Mesenchymal stem cell (in vitro differentiated cells and primary cell): ENCODE measurements around the gene NFAT5.

Experiments used
- DNase-seq: peaks from one replicate; pipeline ENCODE4 v3.0.0-alpha.2; 2013
- H2AFZ ChIP-seq: one replicate; pipeline ENCODE4 v1.6.1; 2013; ENCODE audit warnings: low read depth, mild to moderate bottlenecking, control low read depth, inconsistent platforms, low read length, moderate library complexity
- H2AK5ac ChIP-seq: 2 replicates; pipeline ENCODE4 v1.6.1; 2013; ENCODE audit warnings: low read length, moderate library complexity, mild to moderate bottlenecking, inconsistent platforms; ENCODE audit not compliant: severe bottlenecking
- H2BK120ac ChIP-seq: one replicate; pipeline ENCODE4 v1.6.1; 2013; ENCODE audit warnings: low read depth, mild to moderate bottlenecking, inconsistent platforms, low read length, moderate library complexity
- H2BK12ac ChIP-seq, 2 experiments: one replicate each; pipeline ENCODE4 v1.6.1; 2013; ENCODE audit warnings: inconsistent platforms in 2 of 2, low read length in 2 of 2, mild to moderate bottlenecking in 2 of 2, moderate library complexity in 2 of 2, control low read depth in 1 of 2
- H2BK15ac ChIP-seq: one replicate; pipeline ENCODE4 v1.6.1; 2013; ENCODE audit warnings: mild to moderate bottlenecking, low read depth, inconsistent platforms; ENCODE audit not compliant: poor library complexity, severe bottlenecking
- H2BK5ac ChIP-seq: 2 replicates; pipeline ENCODE4 v1.6.1; 2013; ENCODE audit warnings: low read depth, mild to moderate bottlenecking, low read length, control low read depth, inconsistent platforms; ENCODE audit not compliant: poor library complexity, severe bottlenecking
- H3K14ac ChIP-seq, 2 experiments: one replicate each; pipeline ENCODE4 v1.6.1; 2013; ENCODE audit warnings: inconsistent platforms in 2 of 2, low read length in 2 of 2, control low read depth in 1 of 2, mild to moderate bottlenecking in 1 of 2, moderate library complexity in 1 of 2
- H3K18ac ChIP-seq, 2 experiments: one replicate each; pipeline ENCODE4 v1.6.1; 2013; ENCODE audit warnings: inconsistent platforms in 2 of 2, low read length in 2 of 2, control low read depth in 1 of 2, low read depth in 1 of 2, mild to moderate bottlenecking in 1 of 2
- H3K23ac ChIP-seq, 2 experiments: one replicate each; pipeline ENCODE4 v1.6.1; 2013; ENCODE audit warnings: inconsistent platforms in 2 of 2, low read length in 2 of 2, mild to moderate bottlenecking in 2 of 2, moderate library complexity in 2 of 2, control low read depth in 1 of 2
- H3K27ac ChIP-seq: 2 replicates; pipeline ENCODE4 v1.5.1; 2013; ENCODE audit warnings: mild to moderate bottlenecking, moderate library complexity, low read length, control low read depth, inconsistent platforms; ENCODE audit not compliant: poor library complexity, severe bottlenecking
- H3K27me3 ChIP-seq, 2 experiments: 2 replicates each; pipeline versions ENCODE4 v1.6.1 to v1.7.0; 2013; ENCODE audit warnings: low read length in 2 of 2, mild to moderate bottlenecking in 2 of 2, moderate library complexity in 2 of 2, control low read depth in 1 of 2, inconsistent platforms in 1 of 2; ENCODE audit not compliant: control insufficient read depth in 1 of 2, insufficient read depth in 1 of 2
- H3K36me3 ChIP-seq, 2 experiments: 2 replicates each; pipeline versions ENCODE4 v1.6.1 to v1.7.0; 2013; ENCODE audit warnings: low read length in 2 of 2, control low read depth in 1 of 2, inconsistent platforms in 1 of 2, low read depth in 1 of 2, mild to moderate bottlenecking in 1 of 2; ENCODE audit not compliant: insufficient read depth in 2 of 2, control insufficient read depth in 1 of 2
- H3K4ac ChIP-seq, 2 experiments: one replicate each; pipeline ENCODE4 v1.6.1; 2013; ENCODE audit warnings: inconsistent platforms in 2 of 2, low read length in 2 of 2, mild to moderate bottlenecking in 2 of 2, moderate library complexity in 2 of 2, control low read depth in 1 of 2, low read depth in 1 of 2
- H3K4me1 ChIP-seq: 2 replicates; pipeline ENCODE4 v1.6.1; 2013; ENCODE audit warnings: low read depth, low read length, control low read depth; ENCODE audit not compliant: control insufficient read depth, insufficient read depth
- H3K4me2 ChIP-seq: 2 replicates; pipeline ENCODE4 v1.6.1; 2013; ENCODE audit warnings: low read length, mild to moderate bottlenecking, inconsistent platforms; ENCODE audit not compliant: poor library complexity, severe bottlenecking
- H3K4me3 ChIP-seq, 2 experiments: 2 replicates each; pipeline versions ENCODE4 v1.5.1 to v1.7.0; 2013; ENCODE audit warnings: low read length in 2 of 2, mild to moderate bottlenecking in 2 of 2, control low read depth in 1 of 2, low read depth in 1 of 2; ENCODE audit not compliant: insufficient read depth in 1 of 2
- H3K79me1 ChIP-seq: replicated peaks from 2 replicates; pipeline ENCODE4 v1.6.1; 2013; ENCODE audit warnings: mild to moderate bottlenecking, control low read depth, low read length, inconsistent platforms; ENCODE audit not compliant: poor library complexity, severe bottlenecking
- H3K9ac ChIP-seq: 2 replicates; pipeline ENCODE4 v1.7.0; 2013; ENCODE audit warnings: mild to moderate bottlenecking, low read length, moderate library complexity
- H3K9me3 ChIP-seq: 2 replicates; pipeline ENCODE4 v1.7.0; 2013; ENCODE audit warnings: mild to moderate bottlenecking, low read length; ENCODE audit not compliant: control insufficient read depth
- H4K8ac ChIP-seq: one replicate; pipeline ENCODE4 v1.6.1; 2013; ENCODE audit warnings: inconsistent platforms, mild to moderate bottlenecking, low read length, moderate library complexity
- H4K91ac ChIP-seq: one replicate; pipeline ENCODE4 v1.6.1; 2013; ENCODE audit warnings: mild to moderate bottlenecking, low read length, inconsistent platforms
- WGBS: methylation state at CpG from one replicate; pipeline ENCODE4 v1.1.7; 2013; ENCODE audit warnings: mixed read lengths; 5-methylcytosine and 5-hydroxymethylcytosine counted together

NFAT5 gene

DNA sequence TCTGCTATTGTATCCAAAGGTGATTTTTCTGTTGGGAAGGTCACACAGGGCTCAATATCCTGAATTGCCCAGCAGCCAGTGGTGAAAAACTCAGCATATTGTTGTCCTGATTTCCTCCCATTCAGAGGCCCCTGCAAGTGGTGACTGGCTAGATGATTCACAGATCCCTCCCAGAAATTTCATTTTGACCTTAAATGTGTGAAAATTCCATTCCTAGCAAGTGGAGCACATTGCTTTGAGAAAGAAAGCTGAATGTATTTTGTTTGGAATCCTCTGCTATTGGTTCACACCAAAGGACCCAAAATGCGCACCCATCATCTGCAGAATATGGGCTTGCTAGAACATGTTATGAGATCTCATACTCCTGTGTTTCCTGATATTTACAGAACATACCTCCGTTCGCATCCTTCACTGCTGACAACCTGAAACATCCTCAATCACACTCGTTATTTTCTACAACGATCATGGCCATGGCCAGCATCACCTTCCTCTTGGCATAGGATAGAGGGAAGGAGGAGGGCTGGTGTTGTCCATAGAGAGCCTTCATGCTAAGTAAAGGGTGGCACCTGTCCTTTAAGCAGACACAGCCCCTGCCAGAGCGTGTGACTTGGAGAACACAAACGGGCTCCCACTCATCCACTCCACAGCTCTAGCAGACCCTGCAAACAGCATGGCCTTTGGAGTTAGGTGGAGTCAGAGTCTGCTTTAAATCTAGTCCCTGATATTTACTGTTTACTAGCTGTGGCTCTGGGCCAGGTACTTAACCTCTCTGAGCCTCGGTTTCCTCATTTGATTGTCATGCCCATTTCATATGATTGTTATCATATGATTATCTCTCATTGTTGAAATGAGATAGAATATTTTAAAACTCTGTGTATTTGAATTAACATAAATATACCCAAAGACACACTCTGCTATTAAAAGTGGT is 30.4 kb upstream of the NFAT5 start:
- Histone ChIP-seq H3K4me2 (no peak overlapping the region), H3K23ac (no peak overlapping the region), H3K4ac (no peak overlapping the region), H2BK5ac (no peak overlapping the region), H2AFZ (no peak overlapping the region), H3K27me3 (no peaks in the 10 kb centered on the region), H3K4me1 (peaks cover 8% of the 10 kb centered on the region), H2BK12ac (peak overlapping the region in 1 of 2 experiments; percentile 77), H3K27ac (peak overlapping the region; percentile 17), H3K36me3 (no peaks in the 10 kb centered on the region), H3K79me1 (no peaks in the 10 kb centered on the region), H3K14ac (no peak overlapping the region), H4K8ac (peak overlapping the region; percentile 91), H3K9me3 (no peaks in the 10 kb centered on the region), H2BK120ac (no peak overlapping the region), H3K4me3 (peak overlapping the region in 1 of 2 experiments; percentile 34), H3K18ac (peak overlapping the region in 1 of 2 experiments; percentile 73), H2BK15ac (peak overlapping the region; percentile 40), H3K9ac (peak overlapping the region; percentile 34), H4K91ac (peak overlapping the region; percentile 91), H2AK5ac (peak overlapping the region; percentile 18)
- peak; percentile 51 for DNase-seq
- WGBS, result 95% methylated on average over 4 of the region's 8 CpGs

DNA sequence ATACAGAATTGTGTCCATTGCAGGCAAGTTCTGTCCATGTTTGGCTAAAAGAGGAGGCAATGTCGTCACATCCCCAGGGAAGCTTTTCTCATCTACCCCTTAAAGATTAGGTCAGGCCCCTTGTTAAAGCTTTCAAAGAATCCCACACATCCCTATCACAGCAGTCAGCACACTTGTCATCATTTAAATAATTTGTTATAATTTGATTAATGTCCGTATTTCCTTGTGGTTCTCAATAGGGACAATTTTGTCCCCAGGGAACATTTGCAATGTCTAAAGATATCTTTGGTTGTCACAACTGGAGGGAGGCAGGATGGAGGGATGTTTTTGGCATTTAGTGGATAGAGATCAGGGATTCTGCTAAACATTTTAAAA is 28.1 kb upstream of the NFAT5 start:
- Histone ChIP-seq H3K36me3 (no peaks in the 10 kb centered on the region), H2AFZ (no peak overlapping the region), H3K4me1 (peaks cover 4% of the 10 kb centered on the region), H3K27ac (no peak overlapping the region), H3K14ac (no peak overlapping the region), H3K79me1 (no peaks in the 10 kb centered on the region), H3K4me2 (no peak overlapping the region), H3K9ac (no peak overlapping the region), H3K18ac (no peak overlapping the region), H2AK5ac (no peak overlapping the region), H3K27me3 (no peaks in the 10 kb centered on the region), H3K4me3 (no peak overlapping the region), H4K91ac (no peak overlapping the region), H2BK120ac (no peak overlapping the region), H3K9me3 (no peaks in the 10 kb centered on the region), H3K4ac (no peak overlapping the region), H2BK12ac (no peak overlapping the region), H4K8ac (no peak overlapping the region), H2BK15ac (no peak overlapping the region), H3K23ac (no peak overlapping the region), H2BK5ac (no peak overlapping the region)
- 81% methylated on average over 2 of the region's 2 CpGs for WGBS
- no peak for DNase-seq

DNA sequence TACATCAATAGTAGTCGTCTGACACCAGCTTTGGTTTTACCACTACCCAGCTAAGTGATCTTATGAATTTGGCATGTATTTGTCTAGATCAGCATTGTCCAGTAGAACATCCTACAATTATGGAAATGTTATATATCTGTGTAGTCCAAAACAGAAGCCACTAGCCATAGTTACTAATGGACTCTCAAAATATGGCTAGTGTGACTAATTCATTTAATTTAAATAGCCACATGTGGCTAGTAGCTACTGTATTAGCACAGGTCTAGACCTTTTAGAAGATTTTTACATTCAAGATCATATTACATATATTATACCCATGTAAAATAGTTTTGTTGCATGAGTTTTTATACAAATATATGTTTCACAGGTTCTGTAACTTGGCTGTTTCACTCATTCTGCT is 27.0 kb upstream of the NFAT5 start:
- H3K4me2 ChIP-seq, result no peak overlapping the region
- H3K9me3 ChIP-seq, result no peaks in the 10 kb centered on the region
- no CpG with 5 or more reads among the region's 1 CpG for WGBS
- no peak overlapping the region for H4K8ac ChIP-seq
- H3K27me3 ChIP-seq, result no peaks in the 10 kb centered on the region
- H3K36me3 ChIP-seq, result no peaks in the 10 kb centered on the region
- H3K14ac ChIP-seq, result no peak overlapping the region
- no peak overlapping the region for H3K23ac ChIP-seq
- H2AFZ ChIP-seq, result no peak overlapping the region
- H2BK5ac ChIP-seq, result no peak overlapping the region
- no peak overlapping the region for H2BK12ac ChIP-seq
- no peak overlapping the region for H4K91ac ChIP-seq
- H3K4ac ChIP-seq, result no peak overlapping the region
- no peak overlapping the region for H2BK120ac ChIP-seq
- no peak overlapping the region for H2AK5ac ChIP-seq
- H3K27ac ChIP-seq, result no peak overlapping the region
- H3K18ac ChIP-seq, result no peak overlapping the region
- peaks cover 4% of the 10 kb centered on the region for H3K4me1 ChIP-seq
- no peak overlapping the region for H2BK15ac ChIP-seq
- no peak for DNase-seq
- H3K4me3 ChIP-seq, result no peak overlapping the region
- H3K9ac ChIP-seq, result no peak overlapping the region
- H3K79me1 ChIP-seq, result no peaks in the 10 kb centered on the region

DNA sequence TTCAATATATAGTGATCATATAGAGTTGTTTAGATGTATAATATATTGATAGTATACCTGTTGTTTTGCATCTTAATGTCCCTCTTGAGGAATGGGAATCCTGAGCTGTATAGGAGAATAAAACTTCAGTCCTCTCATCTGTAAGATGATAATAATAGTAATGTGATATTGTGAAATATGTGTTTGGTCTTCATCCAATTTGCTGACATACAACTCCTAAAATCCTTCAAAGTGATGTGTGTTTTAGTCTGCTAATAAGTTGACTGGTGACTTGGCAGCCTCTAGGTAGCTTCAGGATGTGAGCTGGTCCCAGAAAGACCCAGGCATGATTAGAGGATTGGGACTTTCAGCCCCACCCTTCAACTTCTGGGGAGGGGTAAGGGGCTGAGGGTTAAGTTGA is 22.8 kb upstream of the NFAT5 start:
- Histone ChIP-seq H3K4me1 (no peaks in the 10 kb centered on the region), H3K23ac (no peak overlapping the region), H4K91ac (no peak overlapping the region), H4K8ac (no peak overlapping the region), H3K9ac (no peak overlapping the region), H3K9me3 (no peaks in the 10 kb centered on the region), H2AK5ac (no peak overlapping the region), H2BK15ac (no peak overlapping the region), H3K4me2 (no peak overlapping the region), H3K27ac (no peak overlapping the region), H2AFZ (no peak overlapping the region), H3K27me3 (no peaks in the 10 kb centered on the region), H3K14ac (no peak overlapping the region), H2BK12ac (no peak overlapping the region), H2BK5ac (no peak overlapping the region), H3K18ac (no peak overlapping the region), H3K79me1 (no peaks in the 10 kb centered on the region), H2BK120ac (no peak overlapping the region), H3K36me3 (no peaks in the 10 kb centered on the region), H3K4ac (no peak overlapping the region), H3K4me3 (no peak overlapping the region)
- no peak for DNase-seq
